Astrocyte (in vitro differentiated cells and primary cell): ENCODE results near the gene TRIM26. TPM values are rescaled to one million over a fixed set of nuclear protein-coding genes. Genes with fewer than 3 reads are reported as not detected.

ENCODE experiments used
- DNase-seq: peaks from one replicate; pipeline ENCODE4 v3.0.0-alpha.2; 2010; ENCODE audit warnings: low read depth
- FAIRE-seq: peaks from 2 replicates; lab custom pipeline; 2011; peaks lifted over from hg19 to GRCh38; lab: Jason Lieb, UNC
- H2AFZ ChIP-seq: 2 replicates; pipeline ENCODE4 v1.6.0; 2012; ENCODE audit warnings: low read depth, low read length, inconsistent platforms
- H3K27ac ChIP-seq: 2 replicates; pipeline ENCODE4 v1.5.1; 2011; ENCODE audit warnings: low read depth, low read length, inconsistent platforms
- H3K27me3 ChIP-seq: 2 replicates; pipeline ENCODE4 v1.6.0; 2011; ENCODE audit warnings: low read length, inconsistent platforms; ENCODE audit not compliant: insufficient read depth
- H3K36me3 ChIP-seq: 2 replicates; pipeline ENCODE4 v1.5.1; 2011; ENCODE audit warnings: low read length, inconsistent platforms; ENCODE audit not compliant: insufficient read depth
- H3K4me1 ChIP-seq: 2 replicates; pipeline ENCODE4 v1.5.1; 2011; ENCODE audit warnings: low read length, inconsistent platforms; ENCODE audit not compliant: insufficient read depth
- H3K4me2 ChIP-seq: 2 replicates; pipeline ENCODE4 v1.6.0; 2012; ENCODE audit warnings: low read length, inconsistent platforms
- H3K4me3 ChIP-seq: 2 replicates; pipeline ENCODE4 v1.5.1; 2011; ENCODE audit warnings: low read depth, mild to moderate bottlenecking, low read length, inconsistent platforms; ENCODE audit not compliant: insufficient read depth
- H3K79me2 ChIP-seq: 2 replicates; pipeline ENCODE4 v1.6.0; 2012; ENCODE audit warnings: mild to moderate bottlenecking, low read length, inconsistent platforms; ENCODE audit not compliant: insufficient read depth
- H3K9ac ChIP-seq: 2 replicates; pipeline ENCODE4 v1.6.0; 2012; ENCODE audit warnings: mild to moderate bottlenecking, low read length, inconsistent platforms
- H3K9me3 ChIP-seq: 2 replicates; pipeline ENCODE4 v1.5.1; 2012; ENCODE audit warnings: low read depth, mild to moderate bottlenecking, low read length, inconsistent platforms; ENCODE audit not compliant: insufficient read depth
- H4K20me1 ChIP-seq: 2 replicates; pipeline ENCODE4 v1.6.0; 2012; ENCODE audit warnings: low read length, inconsistent platforms; ENCODE audit not compliant: insufficient read depth
- H3K27ac Mint-ChIP-seq: one replicate; pipeline ENCODE4 v1.8.0; 2021; ENCODE audit warnings: mild to moderate bottlenecking, mixed read lengths; ENCODE audit not compliant: unreplicated experiment
- H3K27me3 Mint-ChIP-seq: one replicate; pipeline ENCODE4 v1.8.0; 2021; ENCODE audit warnings: low read depth, mixed read lengths; ENCODE audit not compliant: unreplicated experiment
- H3K36me3 Mint-ChIP-seq: one replicate; pipeline ENCODE4 v1.8.0; 2021; ENCODE audit warnings: low read depth, mixed read lengths; ENCODE audit not compliant: unreplicated experiment
- H3K4me1 Mint-ChIP-seq: one replicate; pipeline ENCODE4 v1.8.0; 2021; ENCODE audit warnings: low read depth, mixed read lengths; ENCODE audit not compliant: unreplicated experiment
- H3K4me3 Mint-ChIP-seq: one replicate; pipeline ENCODE4 v1.8.0; 2021; ENCODE audit warnings: mild to moderate bottlenecking, moderate library complexity, mixed read lengths; ENCODE audit not compliant: unreplicated experiment
- H3K9me3 Mint-ChIP-seq: one replicate; pipeline ENCODE4 v1.8.0; 2021; ENCODE audit warnings: mild to moderate bottlenecking, mixed read lengths; ENCODE audit not compliant: unreplicated experiment
- EZH2 ChIP-seq: IDR thresholded peaks from 2 replicates; pipeline ENCODE4 v1.6.1; 2012; ENCODE audit warnings: mild to moderate bottlenecking, low read length, inconsistent platforms; ENCODE audit not compliant: insufficient read depth
- total RNA-seq: library from RNA; stranded (reverse); gene quantifications from 2 replicates; pipeline ENCODE4 v1.2.1, GENCODE V29; 2021
- TF ChIP-seq, protein P1 (sequence below): IDR thresholded peaks from 2 replicates; pipeline ENCODE4 v1.5.1; 2011; ENCODE audit warnings: low read depth, mild to moderate bottlenecking, inconsistent platforms, low read length, moderate library complexity; ENCODE audit not compliant: insufficient read depth

The TRIM26 gene
- total RNA-seq, 1 donor from 2014 or later = 52.8 TPM

GRCh38 chr6:30216096-30216495 is 2.9 kb upstream of the TRIM26 start:
- Mint-ChIP-seq H3K36me3 (no peaks in the 10 kb centered on the region), H3K27me3 (no peaks in the 10 kb centered on the region), H3K9me3 (no peaks in the 10 kb centered on the region), H3K27ac (no peak overlapping the region), H3K4me1 (peaks cover 6% of the 10 kb centered on the region), H3K4me3 (no peak overlapping the region)
- DNase-seq = no peak
- Histone ChIP-seq H3K4me1 (peaks cover 17% of the 10 kb centered on the region), H2AFZ (no peak overlapping the region), H3K9me3 (no peaks in the 10 kb centered on the region), H3K4me2 (no peak overlapping the region), H3K27ac (no peak overlapping the region), H3K9ac (no peak overlapping the region), H4K20me1 (peaks cover 13% of the 10 kb centered on the region), H3K4me3 (no peak overlapping the region), H3K27me3 (no peaks in the 10 kb centered on the region), H3K79me2 (peaks cover 20% of the 10 kb centered on the region), H3K36me3 (no peaks in the 10 kb centered on the region)
- TF ChIP-seq, protein P1, sequence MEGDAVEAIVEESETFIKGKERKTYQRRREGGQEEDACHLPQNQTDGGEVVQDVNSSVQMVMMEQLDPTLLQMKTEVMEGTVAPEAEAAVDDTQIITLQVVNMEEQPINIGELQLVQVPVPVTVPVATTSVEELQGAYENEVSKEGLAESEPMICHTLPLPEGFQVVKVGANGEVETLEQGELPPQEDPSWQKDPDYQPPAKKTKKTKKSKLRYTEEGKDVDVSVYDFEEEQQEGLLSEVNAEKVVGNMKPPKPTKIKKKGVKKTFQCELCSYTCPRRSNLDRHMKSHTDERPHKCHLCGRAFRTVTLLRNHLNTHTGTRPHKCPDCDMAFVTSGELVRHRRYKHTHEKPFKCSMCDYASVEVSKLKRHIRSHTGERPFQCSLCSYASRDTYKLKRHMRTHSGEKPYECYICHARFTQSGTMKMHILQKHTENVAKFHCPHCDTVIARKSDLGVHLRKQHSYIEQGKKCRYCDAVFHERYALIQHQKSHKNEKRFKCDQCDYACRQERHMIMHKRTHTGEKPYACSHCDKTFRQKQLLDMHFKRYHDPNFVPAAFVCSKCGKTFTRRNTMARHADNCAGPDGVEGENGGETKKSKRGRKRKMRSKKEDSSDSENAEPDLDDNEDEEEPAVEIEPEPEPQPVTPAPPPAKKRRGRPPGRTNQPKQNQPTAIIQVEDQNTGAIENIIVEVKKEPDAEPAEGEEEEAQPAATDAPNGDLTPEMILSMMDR = no peak
- no peak for TF ChIP-seq EZH2
- FAIRE-seq = no peak

DNA sequence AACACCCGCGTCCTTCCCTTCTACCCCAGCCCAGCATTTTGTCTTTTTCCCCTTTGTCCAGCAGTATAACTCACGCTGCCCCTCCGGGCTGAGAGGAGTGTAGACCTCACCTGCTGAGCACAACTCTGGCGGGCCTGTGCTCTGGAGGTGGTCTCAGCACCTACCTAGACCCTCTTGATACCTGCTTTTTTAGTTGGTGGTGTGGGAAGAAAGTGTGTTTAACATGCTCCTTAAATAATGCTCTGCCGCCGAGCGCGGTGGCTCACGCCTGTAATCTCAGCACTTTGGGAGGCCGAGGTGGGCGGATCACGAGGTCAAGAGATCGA is 1.4 kb upstream of the TRIM26 start:
- Histone ChIP-seq H3K4me3 (peak overlapping the region; percentile 94), H3K4me1 (peaks cover 20% of the 10 kb centered on the region), H4K20me1 (peaks cover 24% of the 10 kb centered on the region), H3K4me2 (peak overlapping the region; percentile 90), H3K9me3 (no peaks in the 10 kb centered on the region), H3K9ac (peak overlapping the region; percentile 96), H3K27ac (no peak overlapping the region), H3K79me2 (peaks cover 31% of the 10 kb centered on the region), H3K27me3 (no peaks in the 10 kb centered on the region), H2AFZ (peak overlapping the region; percentile 93), H3K36me3 (no peaks in the 10 kb centered on the region)
- Mint-ChIP-seq H3K4me3 (peak overlapping the region; percentile 96), H3K27me3 (no peaks in the 10 kb centered on the region), H3K4me1 (peaks cover 15% of the 10 kb centered on the region), H3K9me3 (no peaks in the 10 kb centered on the region), H3K27ac (peak overlapping the region; percentile 47), H3K36me3 (no peaks in the 10 kb centered on the region)
- TF ChIP-seq, protein P1 = no peak
- TF ChIP-seq EZH2 = no peak
- no peak for DNase-seq
- FAIRE-seq = no peak

DNA sequence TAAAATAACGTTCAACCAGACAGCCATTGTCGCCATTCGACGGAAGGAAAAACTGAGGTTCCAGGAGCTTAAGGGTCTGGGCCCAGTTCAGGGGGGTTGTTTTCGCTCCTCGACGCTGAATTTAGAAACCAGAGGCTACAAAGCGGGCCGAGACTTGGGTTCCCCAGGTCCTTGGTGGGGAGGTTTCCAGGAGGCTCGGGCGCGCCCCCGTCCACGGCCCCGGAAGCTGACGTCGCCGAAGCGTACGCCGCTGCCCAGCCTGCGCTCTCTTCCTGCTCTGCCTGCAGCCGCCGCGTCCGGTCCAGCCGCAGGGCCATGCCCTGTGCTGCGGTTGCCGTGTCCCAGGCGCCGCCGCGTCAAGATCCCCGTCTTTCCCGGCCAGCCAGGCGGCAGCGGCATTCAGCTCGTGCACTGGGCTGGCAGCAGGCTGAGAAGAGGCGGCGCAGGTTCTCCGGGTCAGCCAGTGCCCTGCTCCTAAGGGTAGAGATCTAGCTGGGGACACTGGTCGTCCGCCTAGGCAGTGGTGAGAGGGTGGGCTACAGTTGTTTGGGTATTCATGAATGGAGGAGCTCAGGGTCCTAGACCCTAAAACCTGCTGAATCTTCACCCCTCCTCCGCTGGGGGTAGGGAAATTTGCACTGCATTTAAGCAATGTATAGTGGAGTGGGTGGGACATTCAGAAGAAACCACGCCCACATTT is 901 bp upstream of the TRIM26 start:
- no peaks in the 10 kb centered on the region for H3K27me3 ChIP-seq
- H3K9me3 Mint-ChIP-seq = no peaks in the 10 kb centered on the region
- H3K36me3 ChIP-seq = no peaks in the 10 kb centered on the region
- peak overlapping the region; percentile 90 for H3K4me2 ChIP-seq
- peaks cover 29% of the 10 kb centered on the region for H4K20me1 ChIP-seq
- peak overlapping the region; percentile 93 for H2AFZ ChIP-seq
- H3K9ac ChIP-seq = peak overlapping the region; percentile 96
- H3K27ac Mint-ChIP-seq = peak overlapping the region; percentile 95
- H3K4me3 ChIP-seq = peak overlapping the region; percentile 94
- H3K4me1 ChIP-seq = peaks cover 20% of the 10 kb centered on the region
- H3K4me1 Mint-ChIP-seq = peaks cover 15% of the 10 kb centered on the region
- no peaks in the 10 kb centered on the region for H3K9me3 ChIP-seq
- FAIRE-seq (no peak), DNase-seq (peak; percentile 63)
- peak overlapping the region; percentile 70 for H3K27ac ChIP-seq
- H3K79me2 ChIP-seq = peaks cover 36% of the 10 kb centered on the region
- no peak for TF ChIP-seq EZH2
- TF ChIP-seq, protein P1 = no peak
- no peaks in the 10 kb centered on the region for H3K27me3 Mint-ChIP-seq
- H3K36me3 Mint-ChIP-seq = no peaks in the 10 kb centered on the region
- peak overlapping the region; percentile 96 for H3K4me3 Mint-ChIP-seq
